ENCODE data around the gene TSPEAR.

The TSPEAR gene

GRCh38 chr21:44514746-44515358, 196.5 kb downstream of the TSPEAR start:
- no peaks in the 10 kb centered on the region for H4K20me1 ChIP-seq (ENCODE audit: low read depth, low read length)
- no peak overlapping the region for H2AFZ ChIP-seq (ENCODE audit: low read depth, low read length, severe bottlenecking)
- no peak overlapping the region for H3K4me2 ChIP-seq (ENCODE audit: low read depth, low read length, poor library complexity, severe bottlenecking)
- H3K27ac ChIP-seq (ENCODE audit: low read depth, low read length) = no peak overlapping the region
- no peaks in the 10 kb centered on the region for H3K36me3 ChIP-seq (ENCODE audit: low read length)
- no peaks in the 10 kb centered on the region for H3K9me2 ChIP-seq (replicated peaks; ENCODE audit: insufficient read depth, low read length)
- H3K9ac ChIP-seq (ENCODE audit: low read length) = no peak overlapping the region
- TF ChIP-seq CTCF (IDR thresholded peaks at IDR 0.05; ENCODE audit: insufficient read depth, low read length, poor library complexity, severe bottlenecking) = no peak
- no peak for TF ChIP-seq EZH2phosphoT487 (conservative IDR thresholded peaks at IDR 0.05; ENCODE audit: low read length)
- no peaks in the 10 kb centered on the region for H3K27me3 ChIP-seq (ENCODE audit: low read length)
- no peaks in the 10 kb centered on the region for H3K79me2 ChIP-seq (ENCODE audit: insufficient read depth, low read length)
- no peak overlapping the region for H3K4me3 ChIP-seq (ENCODE audit: insufficient read depth, low read length, poor library complexity, severe bottlenecking)
- no peaks in the 10 kb centered on the region for H3K9me3 ChIP-seq (ENCODE audit: insufficient read depth, low read length)
- H3F3A ChIP-seq (ENCODE audit: insufficient read depth) = no peaks in the 10 kb centered on the region

- Histone ChIP-seq H3K36me3 (ENCODE audit: low read length) (no peaks in the 10 kb centered on the region), H2AFZ (ENCODE audit: low read depth, low read length, severe bottlenecking) (no peak overlapping the region), H3K27ac (ENCODE audit: low read depth, low read length) (no peak overlapping the region), H3K9me2 (replicated peaks; ENCODE audit: insufficient read depth, low read length) (no peaks in the 10 kb centered on the region), H3K9me3 (ENCODE audit: insufficient read depth, low read length) (no peaks in the 10 kb centered on the region), H3K4me2 (ENCODE audit: low read depth, low read length, poor library complexity, severe bottlenecking) (no peak overlapping the region), H3K79me2 (ENCODE audit: insufficient read depth, low read length) (no peaks in the 10 kb centered on the region), H3K27me3 (ENCODE audit: low read length) (no peaks in the 10 kb centered on the region), H3K9ac (ENCODE audit: low read length) (no peak overlapping the region), H3K4me3 (ENCODE audit: insufficient read depth, low read length, poor library complexity, severe bottlenecking) (no peak overlapping the region), H4K20me1 (ENCODE audit: low read depth, low read length) (no peaks in the 10 kb centered on the region), H3F3A (ENCODE audit: insufficient read depth) (no peaks in the 10 kb centered on the region)
- TF ChIP-seq EZH2phosphoT487 (conservative IDR thresholded peaks at IDR 0.05; ENCODE audit: low read length) (no peak), CTCF (IDR thresholded peaks at IDR 0.05; ENCODE audit: insufficient read depth, low read length, poor library complexity, severe bottlenecking) (no peak)
Observed at GRCh38 chr21:44514218-44514520, 197.2 kb downstream of the TSPEAR start.

GRCh38 chr21:44513389-44514217, 197.8 kb downstream of the TSPEAR start:
- TF ChIP-seq EZH2phosphoT487 (conservative IDR thresholded peaks at IDR 0.05; ENCODE audit: low read length) = no peak
- no peak for TF ChIP-seq CTCF (IDR thresholded peaks at IDR 0.05; ENCODE audit: insufficient read depth, low read length, poor library complexity, severe bottlenecking)
- no peaks in the 10 kb centered on the region for H3K36me3 ChIP-seq (ENCODE audit: low read length)
- no peak overlapping the region for H2AFZ ChIP-seq (ENCODE audit: low read depth, low read length, severe bottlenecking)
- H3K9me2 ChIP-seq (replicated peaks; ENCODE audit: insufficient read depth, low read length) = no peaks in the 10 kb centered on the region
- H3K4me3 ChIP-seq (ENCODE audit: insufficient read depth, low read length, poor library complexity, severe bottlenecking) = no peak overlapping the region
- H3K27ac ChIP-seq (ENCODE audit: low read depth, low read length) = no peak overlapping the region
- H3K79me2 ChIP-seq (ENCODE audit: insufficient read depth, low read length) = no peaks in the 10 kb centered on the region
- H4K20me1 ChIP-seq (ENCODE audit: low read depth, low read length) = no peaks in the 10 kb centered on the region
- no peaks in the 10 kb centered on the region for H3K9me3 ChIP-seq (ENCODE audit: insufficient read depth, low read length)
- no peaks in the 10 kb centered on the region for H3K27me3 ChIP-seq (ENCODE audit: low read length)
- H3K9ac ChIP-seq (ENCODE audit: low read length) = no peak overlapping the region
- no peaks in the 10 kb centered on the region for H3F3A ChIP-seq (ENCODE audit: insufficient read depth)
- H3K4me2 ChIP-seq (ENCODE audit: low read depth, low read length, poor library complexity, severe bottlenecking) = no peak overlapping the region

Data from SU-DHL-6 (cell line).